PC-9 (cell line): ENCODE measurements around the gene ME3.

Experiments used
- CTCF ChIP-seq: fragments of 200-600 bp; sonication (generic); conservative IDR thresholded peaks from 2 replicates; pipeline ENCODE4 v1.6.1; 2017; ENCODE audit warnings: mixed run types, antibody characterized with exemption, mild to moderate bottlenecking, moderate library complexity
- EZH2 ChIP-seq: fragments of 200-600 bp; sonication (generic); IDR thresholded peaks from 2 replicates; pipeline ENCODE4 v1.8.0; 2017; ENCODE audit warnings: antibody characterized with exemption, low read depth

- no peak for TF ChIP-seq CTCF
- TF ChIP-seq EZH2 = no peak
Observed at GRCh38 chr11:86570451-86570850, 102.0 kb downstream of the ME3 start.
